Thyroid gland (tissue), 4 donors: ENCODE measurements around the gene STEAP3.

Experiments
- CTCF ChIP-seq, 6 experiments: fragments of 200-600 bp in 3 of 6; fragments of 450-650 bp in 3 of 6; sonication (generic) in 3 of 6; IDR thresholded peaks; one replicate each; pipeline ENCODE4 v1.5.1; 2016 to 2019; ENCODE audit warnings: antibody characterized with exemption in 6 of 6, mild to moderate bottlenecking in 2 of 6, inconsistent platforms in 1 of 6, moderate library complexity in 1 of 6
- POLR2A ChIP-seq, 2 donors: fragments of 450-650 bp; IDR thresholded peaks; one replicate each; pipeline ENCODE4 v1.6.1; 2017; ENCODE audit warnings: antibody characterized with exemption in 2 of 2, mild to moderate bottlenecking in 2 of 2, moderate library complexity in 1 of 2

DNA sequence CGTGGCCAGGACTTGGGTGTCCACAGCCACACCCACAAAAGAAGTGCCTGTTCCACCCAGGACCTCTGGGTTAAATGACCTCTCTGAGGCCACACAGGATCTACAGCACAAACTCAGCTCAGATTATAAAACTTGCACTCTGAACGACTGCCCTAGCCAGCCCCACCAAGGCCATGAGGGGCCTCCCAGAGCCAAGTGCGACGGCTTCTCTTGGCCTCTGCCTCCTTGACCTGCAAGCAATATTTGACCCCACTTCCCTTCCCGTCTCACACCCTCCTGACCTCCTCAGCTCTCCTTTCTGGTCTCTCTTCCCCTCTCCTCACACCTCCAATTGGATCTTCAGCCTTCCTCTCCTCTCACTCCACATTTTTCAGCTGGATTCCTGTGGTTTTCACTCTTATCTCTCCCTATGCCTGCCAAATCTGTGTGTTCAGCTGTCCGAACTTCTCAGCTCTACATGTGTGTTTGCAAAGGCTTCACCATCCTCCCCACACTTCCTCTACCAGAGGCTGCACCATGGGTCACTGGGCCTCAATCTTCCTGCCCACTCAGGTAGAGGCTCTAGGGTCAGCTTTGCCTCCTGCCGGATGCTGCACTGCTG lies 25.3 kb upstream of the STEAP3 start:
- TF ChIP-seq CTCF (IDR thresholded peaks at IDR 0.05) (no peak), POLR2A (IDR thresholded peaks at IDR 0.05) (no peak)
